ENCODE data around the gene GLRA1. TPM values are rescaled to one million over a fixed set of nuclear protein-coding genes. Genes with fewer than 3 reads are reported as not detected.
"Not testable (repeated sequence)": the region's sequence is repeated elsewhere in the genome, so short reads cannot be mapped to it uniquely, and the experiment has no call there.

The GLRA1 gene
- total RNA-seq, 2 donors from 2014 or later, result not detected

- no peak overlapping the region for H3K4me3 ChIP-seq
- no peaks in the 10 kb centered on the region for H3K36me3 ChIP-seq
- TF ChIP-seq CTCF (IDR thresholded peaks at IDR 0.05) (no peak), POLR2AphosphoS5 (IDR thresholded peaks at IDR 0.05) (no peak), POLR2A (IDR thresholded peaks at IDR 0.05) (no peak)
- intact Hi-C loops (cut with DNase I), result no loop called here
- no peak for DNase-seq (ENCODE audit: low spot score)
- H3K9me3 ChIP-seq, result no peaks in the 10 kb centered on the region
- H3K27me3 ChIP-seq (replicated peaks; ENCODE audit: insufficient read depth), result no peaks in the 10 kb centered on the region
- no peak overlapping the region for H3K27ac ChIP-seq
- no peaks in the 10 kb centered on the region for H3K4me1 ChIP-seq (replicated peaks)
- 44% methylated on average over 5 of the region's 5 CpGs for WGBS
Observed at GRCh38 chr5:151895660-151896030, 29.0 kb downstream of the GLRA1 start.

GRCh38 chr5:151893485-151893884, 31.2 kb downstream of the GLRA1 start:
- DNase-seq (ENCODE audit: low spot score); H3K9me3 ChIP-seq; H3K36me3 ChIP-seq; H3K27me3 ChIP-seq (replicated peaks; ENCODE audit: insufficient read depth); H3K4me1 ChIP-seq (replicated peaks); H3K27ac ChIP-seq; intact Hi-C loops (cut with DNase I); H3K4me3 ChIP-seq: not testable (repeated sequence)
- WGBS, result 94% methylated on average over 2 of the region's 2 CpGs

- intact Hi-C loops (cut with DNase I), result no loop called here
Observed at GRCh38 chr5:151892393-151892792, 32.3 kb downstream of the GLRA1 start.

GRCh38 chr5:151890299-151890698, 34.4 kb downstream of the GLRA1 start:
- intact Hi-C loops (cut with DNase I), result no loop called here
- no peak overlapping the region for H3K4me3 ChIP-seq
- no peaks in the 10 kb centered on the region for H3K27me3 ChIP-seq (replicated peaks; ENCODE audit: insufficient read depth)

More at GRCh38 chr5:151892393-151892792, 32.3 kb downstream of the GLRA1 start:
- Histone ChIP-seq H3K27ac (no peak overlapping the region), H3K4me3 (no peak overlapping the region), H3K9me3 (no peaks in the 10 kb centered on the region), H3K36me3 (no peaks in the 10 kb centered on the region), H3K4me1 (replicated peaks) (no peaks in the 10 kb centered on the region), H3K27me3 (replicated peaks; ENCODE audit: insufficient read depth) (no peaks in the 10 kb centered on the region)
- whole genome bisulfite sequencing, result 56% methylated on average over 4 of the region's 4 CpGs
- TF ChIP-seq POLR2A (IDR thresholded peaks at IDR 0.05) (no peak), CTCF (IDR thresholded peaks at IDR 0.05) (no peak), POLR2AphosphoS5 (IDR thresholded peaks at IDR 0.05) (no peak)
- DNase-seq (ENCODE audit: low spot score), result no peak

GRCh38 chr5:151889614-151890013, 35.0 kb downstream of the GLRA1 start:
- Histone ChIP-seq H3K4me1 (replicated peaks) (no peaks in the 10 kb centered on the region), H3K27me3 (replicated peaks; ENCODE audit: insufficient read depth) (no peaks in the 10 kb centered on the region), H3K4me3 (no peak overlapping the region), H3K9me3 (no peaks in the 10 kb centered on the region), H3K27ac (no peak overlapping the region), H3K36me3 (no peaks in the 10 kb centered on the region)
- DNase-seq (ENCODE audit: low spot score), result no peak
- 59% methylated on average over 6 of the region's 6 CpGs for WGBS
- no peak for TF ChIP-seq POLR2A (IDR thresholded peaks at IDR 0.05)
- no peak for TF ChIP-seq POLR2AphosphoS5 (IDR thresholded peaks at IDR 0.05)
- TF ChIP-seq CTCF (IDR thresholded peaks at IDR 0.05), result no peak
- intact Hi-C loops (cut with DNase I), result no loop called here

More at GRCh38 chr5:151890299-151890698, 34.4 kb downstream of the GLRA1 start:
- Histone ChIP-seq H3K9me3 (no peaks in the 10 kb centered on the region), H3K4me1 (replicated peaks) (no peaks in the 10 kb centered on the region), H3K27ac (no peak overlapping the region), H3K36me3 (no peaks in the 10 kb centered on the region)
- no peak for TF ChIP-seq POLR2AphosphoS5 (IDR thresholded peaks at IDR 0.05)
- TF ChIP-seq POLR2A (IDR thresholded peaks at IDR 0.05), result no peak
- TF ChIP-seq CTCF (IDR thresholded peaks at IDR 0.05), result no peak
- no peak for DNase-seq (ENCODE audit: low spot score)
- 40% methylated on average over 3 of the region's 3 CpGs for WGBS

Data from prostate gland (tissue), 2 donors.